HG02884 (cell line): ENCODE measurements around the gene FTL.

Experiments used
- ATAC-seq: cut with Tn5 transposase; IDR thresholded peaks from one replicate; pipeline ENCODE4 v1.9.1; 2021; ENCODE audit warnings: mild to moderate bottlenecking, moderate library complexity; ENCODE audit not compliant: unreplicated experiment

Gene FTL

DNA sequence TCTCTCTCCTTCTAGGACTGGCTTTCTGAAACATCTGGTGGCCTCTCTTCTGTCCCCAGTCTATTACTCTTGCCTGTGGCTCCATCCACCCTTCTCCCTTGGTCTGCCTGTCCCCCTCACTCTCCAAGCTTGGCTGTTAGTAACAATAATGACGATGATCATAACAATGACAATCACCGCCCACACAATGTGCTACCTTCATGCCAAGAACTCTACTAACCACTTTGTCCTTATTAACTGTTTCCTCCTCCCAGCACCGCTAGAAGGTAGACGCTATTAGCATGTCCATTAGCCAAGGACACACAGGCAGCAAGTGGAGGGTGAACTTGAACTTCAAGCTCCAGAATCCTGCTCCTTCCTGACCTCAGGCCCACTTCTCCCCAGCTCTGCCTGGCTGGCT is 25.3 kb downstream of the FTL start:
- ATAC-seq = no peak

DNA sequence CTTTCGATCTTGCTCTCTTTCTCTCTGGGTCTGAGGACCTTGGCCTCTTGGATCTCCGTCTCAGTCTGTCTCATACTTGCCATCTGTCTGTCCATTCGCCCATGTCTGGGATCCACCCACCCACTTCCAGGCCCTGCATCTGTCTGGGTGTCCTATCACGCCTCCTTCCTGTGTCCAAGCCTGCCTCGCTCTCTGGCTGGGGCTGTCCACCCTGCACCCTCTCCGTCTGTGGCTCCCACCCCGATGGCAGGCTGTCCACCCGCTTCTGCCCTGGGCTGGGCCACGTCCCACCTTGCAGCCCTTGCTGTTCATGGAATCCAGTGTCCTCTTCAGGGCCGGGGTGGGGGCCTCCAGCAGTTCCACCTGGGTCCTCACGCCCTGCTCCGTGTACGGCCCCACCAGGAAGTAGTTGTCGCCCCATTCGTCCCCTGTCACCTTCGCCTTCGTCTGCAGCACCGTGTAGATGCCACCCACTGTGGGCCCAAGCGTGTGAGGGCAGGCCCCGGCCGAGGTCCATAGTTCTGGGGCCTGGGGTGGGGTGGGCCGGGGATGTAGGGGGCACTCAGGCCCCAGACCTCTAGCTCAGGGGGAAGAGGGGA is 26.0 kb downstream of the FTL start:
- no peak for ATAC-seq

DNA sequence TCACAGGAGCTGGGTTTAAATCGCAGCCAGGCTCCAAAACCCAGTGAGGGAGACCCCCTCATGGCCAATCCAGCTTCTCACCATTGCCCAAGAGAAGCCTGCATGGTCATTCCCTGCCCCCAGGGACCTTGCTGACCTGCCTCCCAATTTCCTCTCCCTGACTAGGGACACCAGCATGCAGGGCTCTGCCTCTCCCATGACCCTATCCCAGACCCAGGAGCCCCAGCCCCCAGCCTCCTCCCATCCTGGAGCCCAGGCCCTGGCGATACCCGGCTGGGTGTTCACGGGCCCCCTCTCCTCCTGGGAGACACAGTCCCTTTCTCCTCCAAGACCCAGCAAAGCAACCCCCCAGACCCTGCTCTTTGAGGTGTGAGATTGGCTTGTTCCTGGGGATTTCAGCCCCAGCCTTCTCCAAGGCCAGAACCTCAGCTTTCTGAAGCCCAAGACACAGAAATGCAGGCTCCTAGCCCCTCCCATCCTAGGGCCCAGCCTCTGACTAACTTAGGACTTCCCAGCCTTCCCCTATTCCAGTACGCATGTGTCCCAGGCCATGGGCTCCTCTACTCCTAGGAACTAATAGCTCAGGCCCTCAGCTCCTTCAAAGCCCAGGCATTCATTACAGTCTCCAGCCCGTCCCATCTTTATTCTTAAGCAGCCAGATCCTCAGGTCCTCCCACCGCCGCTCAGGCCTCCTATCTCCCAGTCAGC is 26.9 kb downstream of the FTL start:
- ATAC-seq = no peak

DNA sequence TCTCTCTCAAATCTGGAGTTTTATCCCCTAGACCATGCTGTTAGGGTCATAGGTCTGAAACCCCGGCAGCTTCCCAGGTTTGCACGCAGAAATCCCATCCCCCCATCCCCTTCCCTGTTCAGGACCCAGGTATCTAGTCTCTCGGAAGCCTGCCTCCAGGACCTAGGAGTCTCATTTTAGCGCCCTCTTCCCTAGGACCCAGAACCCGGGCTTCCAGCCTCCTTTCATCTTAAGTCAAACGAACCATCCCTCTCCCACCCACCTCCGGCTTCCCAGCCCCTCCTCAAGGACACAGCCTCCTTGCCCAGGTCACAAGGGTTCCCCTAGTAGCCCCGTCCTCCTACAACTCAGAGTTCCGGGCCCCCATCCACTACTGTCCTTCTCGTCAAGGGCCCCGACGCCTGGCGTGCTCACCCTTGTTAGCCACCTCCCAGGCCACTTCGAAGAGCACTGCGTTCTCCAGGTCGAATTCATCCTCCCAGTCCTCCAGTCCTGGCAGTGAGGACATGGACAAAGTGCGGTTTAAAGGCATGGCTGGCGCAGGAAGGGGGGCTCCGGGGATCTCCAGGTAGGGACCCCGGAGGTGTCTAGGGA is 27.6 kb downstream of the FTL start:
- ATAC-seq = no peak

DNA sequence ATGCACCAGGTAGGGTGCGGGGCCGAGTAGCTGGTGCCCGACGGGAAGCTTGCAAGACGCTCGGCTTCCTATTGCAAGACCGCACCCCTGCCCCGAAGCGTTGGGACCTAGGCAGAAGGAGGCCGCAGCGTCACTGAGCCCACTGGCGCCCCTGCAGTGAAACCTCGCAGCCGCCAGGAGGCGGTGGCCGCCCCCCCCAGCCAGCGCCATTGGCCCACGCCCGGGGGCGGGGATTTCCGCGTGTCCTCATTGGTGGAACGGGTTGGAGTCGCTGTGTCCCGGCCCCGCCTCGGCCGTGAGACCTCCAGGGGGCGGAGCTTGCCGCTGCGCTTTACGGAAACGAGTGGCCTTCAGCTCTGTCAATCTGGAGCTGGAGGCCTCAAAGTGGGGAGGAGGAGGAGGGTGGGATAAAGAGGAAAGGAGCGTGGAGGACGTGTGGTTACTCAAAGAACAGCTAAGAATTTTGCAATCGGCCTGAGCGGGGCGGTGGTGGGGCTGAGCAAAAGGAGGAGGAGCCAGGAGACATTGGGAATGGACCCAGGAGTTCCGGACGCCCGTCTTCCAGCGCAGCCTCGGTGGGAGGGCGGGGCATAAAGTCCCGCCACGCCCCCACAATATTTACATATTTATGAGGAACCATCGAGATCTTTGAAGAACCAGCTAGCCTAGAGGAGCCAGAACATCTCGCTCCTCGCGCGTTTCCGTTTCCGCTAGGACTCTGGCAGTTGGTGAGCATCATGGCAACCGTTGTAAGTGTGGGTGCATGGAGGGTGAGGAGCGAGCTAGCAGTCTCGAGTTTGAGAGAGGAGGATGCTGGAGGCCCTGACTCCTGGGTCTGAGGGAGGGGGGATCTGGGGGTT is 28.3 kb downstream of the FTL start, which contains the start of the genes GYS1 and RUVBL2:
GYS1 (minus strand) TSS at position 135 of the 860 bp plus-strand sequence. CDS start 197 bp downstream, outside the sequence.
RUVBL2 (plus strand) TSS at position 713 of the 860 bp plus-strand sequence; CDS start at position 738, 25 bp downstream.
- ATAC-seq = peak; percentile 81

DNA sequence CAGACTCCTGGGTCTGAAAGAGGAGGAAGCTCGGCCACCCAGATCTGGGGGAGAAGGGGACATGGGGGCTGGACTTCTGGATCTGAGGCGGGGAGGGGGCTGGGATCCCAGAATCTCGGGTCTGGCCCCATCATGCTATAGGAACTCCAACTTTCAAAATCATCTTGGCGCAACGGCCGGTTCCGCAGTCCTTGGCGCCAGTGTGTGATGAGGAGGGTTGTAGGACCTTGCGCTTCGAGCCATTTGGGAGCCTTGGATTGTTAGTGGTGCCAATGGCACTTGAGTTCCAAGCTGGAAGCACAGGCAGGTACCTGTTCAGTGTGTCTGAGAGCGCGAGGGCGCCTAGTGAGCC is 28.9 kb downstream of the FTL start:
- no peak for ATAC-seq

DNA sequence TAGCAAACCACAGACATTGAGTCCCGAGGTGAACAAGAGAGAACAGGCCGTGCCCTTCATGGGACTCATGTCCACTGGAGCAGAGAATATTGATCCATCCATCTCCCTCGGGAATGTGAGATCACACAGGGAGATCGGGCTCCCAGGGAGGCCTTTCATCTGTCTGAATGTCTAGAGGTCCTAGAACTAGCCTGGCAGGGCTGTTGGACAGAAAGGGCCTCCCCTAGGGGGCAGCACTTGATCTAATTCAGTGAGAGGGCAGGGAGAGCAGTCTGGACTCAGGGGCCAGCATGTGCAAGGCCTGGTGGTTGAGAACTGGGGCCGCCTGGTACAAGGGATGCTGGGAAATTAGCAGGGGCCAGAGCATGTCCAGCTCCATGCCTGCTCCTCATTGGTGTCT is 32.9 kb downstream of the FTL start:
- no peak for ATAC-seq

DNA sequence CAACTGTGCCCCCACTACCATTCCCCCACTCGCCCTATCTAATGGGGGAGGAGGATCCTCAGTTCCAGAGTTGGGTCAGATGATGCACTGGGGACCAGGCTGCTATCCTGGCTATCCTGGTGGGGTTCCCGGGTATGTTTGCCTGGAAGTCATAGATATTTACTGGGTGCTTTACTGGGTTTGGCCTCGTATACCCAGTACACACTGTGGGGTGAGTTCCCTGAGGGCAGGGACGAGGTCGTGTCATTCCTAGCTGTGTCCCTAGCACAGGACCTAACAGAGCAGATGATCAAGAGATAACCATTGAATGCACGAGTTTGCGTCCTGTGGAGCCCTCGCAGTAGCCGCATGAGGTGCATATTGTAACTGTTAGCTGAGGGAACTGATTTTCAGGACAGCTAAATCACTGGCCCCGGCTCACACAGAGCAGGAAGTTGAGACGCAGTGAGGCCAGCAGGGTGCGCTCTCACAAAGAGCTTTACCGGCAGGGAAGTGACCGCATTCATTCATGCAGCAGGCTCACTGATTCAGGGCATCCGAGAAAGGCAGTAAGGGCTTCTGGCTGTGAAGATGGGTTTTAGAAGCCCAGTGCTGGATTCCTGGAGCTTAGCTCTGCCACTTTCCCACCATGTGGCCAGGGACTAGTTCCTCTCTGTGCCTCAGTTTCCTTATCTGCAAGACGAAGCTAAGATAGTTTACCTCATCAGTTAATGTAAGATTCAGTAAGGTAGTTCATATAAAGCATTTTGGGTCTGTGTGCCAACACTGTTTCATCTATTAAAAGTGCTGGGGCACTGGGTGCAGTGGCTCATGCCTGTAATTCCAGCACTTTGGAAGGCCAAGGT is 34.6 kb downstream of the FTL start:
- no peak for ATAC-seq

DNA sequence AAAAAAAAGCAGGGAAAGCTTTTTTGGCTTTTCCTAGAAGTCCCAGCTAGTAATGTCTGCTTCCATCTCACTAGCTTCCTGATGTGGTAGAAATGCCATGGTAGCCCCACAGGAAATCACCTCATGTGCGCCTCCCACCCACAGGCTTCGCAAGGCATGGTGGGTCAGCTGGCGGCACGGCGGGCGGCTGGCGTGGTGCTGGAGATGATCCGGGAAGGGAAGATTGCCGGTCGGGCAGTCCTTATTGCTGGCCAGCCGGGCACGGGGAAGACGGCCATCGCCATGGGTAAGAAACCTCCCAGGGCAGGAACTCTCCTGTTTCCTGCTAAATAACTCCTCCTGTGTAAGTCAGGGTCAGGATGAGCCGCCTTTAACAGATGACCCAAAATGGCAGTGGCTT is 39.0 kb downstream of the FTL start:
- no peak for ATAC-seq

DNA sequence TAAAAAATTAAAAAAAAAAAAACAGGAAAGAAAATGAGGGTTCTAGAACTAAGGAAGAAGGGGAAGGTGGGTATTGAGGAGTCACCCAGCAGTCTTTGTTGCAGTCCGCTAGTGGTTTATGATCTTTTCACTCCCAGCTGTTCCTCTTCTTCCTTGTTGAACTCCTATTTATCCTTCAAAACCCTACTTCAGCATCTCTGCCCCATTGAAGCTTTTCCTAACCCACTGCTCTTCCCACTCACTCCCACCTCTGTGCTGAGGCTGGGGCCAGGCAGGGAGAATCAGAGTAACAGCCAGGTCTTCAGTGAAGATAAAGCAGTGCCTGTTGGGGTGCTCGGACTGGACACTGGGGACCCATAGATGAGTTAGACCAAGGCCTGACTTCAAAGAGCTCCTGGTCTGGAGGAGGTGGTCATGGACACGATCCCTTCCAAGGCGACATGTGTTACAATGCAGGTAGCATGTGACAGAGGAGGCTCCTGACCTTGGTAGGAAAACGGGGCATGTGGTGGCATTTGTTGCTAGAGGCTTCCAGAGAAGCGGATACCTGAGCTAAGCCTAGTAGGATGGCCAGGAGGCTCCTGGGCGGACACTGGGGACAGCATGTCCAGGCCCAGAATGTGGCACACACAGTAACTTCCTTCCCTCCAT is 40.0 kb downstream of the FTL start:
- no peak for ATAC-seq

DNA sequence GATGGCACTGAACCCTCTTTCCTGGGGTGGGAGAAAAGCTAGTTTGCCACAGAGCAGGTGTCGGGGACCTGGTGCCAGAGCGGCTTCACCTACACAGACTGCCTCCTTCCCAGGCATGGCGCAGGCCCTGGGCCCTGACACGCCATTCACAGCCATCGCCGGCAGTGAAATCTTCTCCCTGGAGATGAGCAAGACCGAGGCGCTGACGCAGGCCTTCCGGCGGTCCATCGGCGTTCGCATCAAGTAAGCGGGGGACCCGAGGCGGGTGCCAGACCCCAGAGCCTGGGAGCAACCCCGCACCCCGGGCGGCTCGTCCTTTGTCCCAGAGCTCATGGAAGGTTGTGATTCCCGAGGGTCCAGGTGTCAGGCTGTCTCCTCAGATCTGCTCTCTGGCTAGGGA is 41.8 kb downstream of the FTL start:
- ATAC-seq = no peak

DNA sequence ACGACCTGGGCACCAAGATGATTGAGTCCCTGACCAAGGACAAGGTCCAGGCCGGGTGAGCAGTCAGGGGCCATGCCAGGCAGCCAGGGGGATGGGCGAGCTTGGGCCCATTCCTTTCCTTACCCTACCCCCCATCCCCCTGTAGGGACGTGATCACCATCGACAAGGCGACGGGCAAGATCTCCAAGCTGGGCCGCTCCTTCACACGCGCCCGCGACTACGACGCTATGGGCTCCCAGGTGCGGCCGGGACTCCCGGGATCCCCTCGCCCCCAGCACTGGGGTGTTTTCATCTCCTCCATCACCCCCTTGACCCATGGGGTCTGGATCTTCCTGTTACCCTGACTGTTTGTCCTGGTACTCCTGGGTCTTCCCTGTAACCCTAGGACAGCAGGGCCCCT is 44.7 kb downstream of the FTL start:
- no peak for ATAC-seq

DNA sequence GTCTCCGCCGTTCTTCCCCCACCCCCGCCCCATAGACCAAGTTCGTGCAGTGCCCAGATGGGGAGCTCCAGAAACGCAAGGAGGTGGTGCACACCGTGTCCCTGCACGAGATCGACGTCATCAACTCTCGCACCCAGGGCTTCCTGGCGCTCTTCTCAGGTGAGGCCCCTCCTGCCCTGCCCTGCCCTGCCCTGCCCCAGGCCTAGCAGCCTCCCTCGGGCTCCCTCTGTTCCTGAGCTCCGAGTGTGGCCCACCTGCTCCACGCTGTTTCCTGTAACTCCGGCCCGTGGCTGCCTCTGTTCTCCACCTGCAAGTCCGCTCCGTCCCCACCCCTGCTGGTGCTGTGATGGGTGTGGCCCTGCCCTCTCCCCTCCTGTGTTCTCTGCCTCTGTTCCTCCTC is 45.3 kb downstream of the FTL start:
- ATAC-seq = no peak

DNA sequence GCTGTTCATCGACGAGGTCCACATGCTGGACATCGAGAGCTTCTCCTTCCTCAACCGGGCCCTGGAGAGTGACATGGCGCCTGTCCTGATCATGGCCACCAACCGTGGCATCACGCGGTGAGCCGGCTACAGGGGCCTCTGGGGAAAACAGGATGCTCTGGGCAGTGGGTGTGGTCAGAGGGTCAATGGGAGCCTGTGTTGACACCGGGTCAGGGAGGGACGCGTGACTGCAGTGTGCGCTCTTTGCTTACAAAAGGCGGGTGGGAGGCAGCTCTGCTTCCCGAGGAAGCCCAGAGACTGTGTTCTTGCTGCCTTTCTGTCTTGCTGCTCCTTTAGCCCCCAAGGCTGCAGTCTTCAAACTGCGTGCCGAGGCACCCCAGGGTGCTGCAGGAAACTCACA is 46.1 kb downstream of the FTL start:
- ATAC-seq = no peak

DNA sequence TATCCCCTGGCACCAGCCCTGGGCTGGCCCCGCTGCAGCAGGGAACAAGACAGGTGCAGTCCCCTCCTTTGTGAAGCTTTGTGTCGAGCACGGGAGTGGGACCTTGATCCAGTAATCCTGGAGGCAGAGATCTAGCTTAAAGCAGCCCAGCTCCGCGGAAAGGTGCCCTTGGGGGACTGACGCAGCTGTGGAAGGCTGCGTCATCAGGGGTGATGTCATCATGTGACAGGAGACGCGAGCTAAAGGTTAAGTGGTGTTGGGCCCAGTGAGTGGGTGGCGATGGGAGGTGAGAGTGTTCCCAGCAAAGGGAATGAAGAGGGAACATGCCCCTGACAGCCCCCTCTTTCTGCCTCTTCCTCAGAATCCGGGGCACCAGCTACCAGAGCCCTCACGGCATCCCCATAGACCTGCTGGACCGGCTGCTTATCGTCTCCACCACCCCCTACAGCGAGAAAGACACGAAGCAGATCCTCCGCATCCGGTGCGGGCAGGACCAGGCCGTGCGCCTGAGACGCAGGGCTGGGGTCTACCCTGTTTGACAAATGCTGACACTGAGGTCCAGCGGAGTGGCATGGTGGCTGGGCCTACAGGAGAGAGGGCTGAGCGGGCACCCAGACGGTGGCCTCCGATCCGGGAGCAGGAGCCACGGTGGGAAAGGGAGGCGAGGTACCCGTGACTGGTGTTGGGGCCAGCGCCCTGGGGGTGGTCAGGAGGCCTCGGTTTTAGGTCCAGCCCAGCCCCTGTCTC is 49.2 kb downstream of the FTL start:
- ATAC-seq = no peak

DNA sequence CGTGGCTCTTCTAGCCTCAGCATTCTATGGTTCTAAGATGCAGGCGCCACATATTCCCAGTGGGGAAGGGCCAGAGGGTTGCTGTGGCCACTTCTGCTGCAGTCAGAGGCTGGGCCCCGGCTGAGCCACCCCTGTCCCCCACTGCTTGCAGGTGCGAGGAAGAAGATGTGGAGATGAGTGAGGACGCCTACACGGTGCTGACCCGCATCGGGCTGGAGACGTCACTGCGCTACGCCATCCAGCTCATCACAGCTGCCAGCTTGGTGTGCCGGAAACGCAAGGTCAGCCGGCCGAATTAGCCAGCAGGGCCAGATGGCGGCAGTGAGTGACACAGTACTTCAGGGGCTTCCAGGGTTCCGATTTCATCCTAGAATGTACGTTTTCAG is 49.8 kb downstream of the FTL start:
- ATAC-seq = no peak

DNA sequence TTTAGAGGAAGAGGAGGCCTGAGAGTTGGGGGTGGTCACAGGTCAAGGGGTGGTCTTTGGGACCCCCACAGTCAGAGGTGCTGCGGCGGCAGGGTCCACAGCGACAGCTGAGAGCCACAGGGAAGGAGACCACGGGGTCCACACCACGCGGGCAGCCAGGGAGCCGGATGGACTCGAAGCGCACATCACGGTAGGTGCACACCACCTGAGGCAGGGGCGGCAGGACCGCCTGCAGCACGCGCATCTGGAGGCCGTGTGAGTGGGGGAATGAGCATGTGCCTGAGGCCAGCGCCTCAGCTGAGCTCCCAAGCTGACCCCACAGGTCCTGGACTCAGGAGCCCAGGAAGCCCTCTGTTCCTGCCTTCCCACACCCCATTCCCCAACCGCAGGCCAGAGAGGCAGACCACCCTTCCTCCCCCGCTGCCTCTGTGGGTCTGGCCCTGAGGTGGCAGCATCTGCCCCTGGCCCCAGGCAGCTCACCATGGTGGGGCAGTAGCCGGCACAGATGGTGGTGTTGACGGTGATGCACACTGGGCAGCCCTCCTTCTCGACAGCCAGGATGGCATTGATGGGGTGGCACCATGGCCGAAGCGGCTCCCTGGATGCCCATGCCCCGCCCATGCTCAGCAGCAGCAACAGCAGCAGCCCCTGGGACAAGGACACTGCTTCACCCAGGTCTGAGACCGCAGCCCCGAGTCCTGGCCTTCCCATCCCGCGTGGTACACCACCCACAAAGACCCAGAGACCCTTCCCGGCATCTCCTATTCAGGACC is 51.1 kb downstream of the FTL start:
- no peak for ATAC-seq
